SIG-M5 (cell line): ENCODE measurements around the gene ZNF646.

Experiments used
- DNase-seq: peaks from one replicate; lab custom pipeline; 2025; lab: John Stamatoyannopoulos, UW

Gene ZNF646

GRCh38 chr16:31108035-31108793, 34.0 kb downstream of the ZNF646 start, which contains the start of gene BCKDK:
Gene BCKDK, plus strand, starts transcription at chr16:31108386. Its CDS starts 838 bp downstream, at chr16:31109224.
- no peak for DNase-seq

- no peak for DNase-seq
Measured at GRCh38 chr16:31108794-31109558, 34.8 kb downstream of the ZNF646 start.

GRCh38 chr16:31109622-31110021, 35.4 kb downstream of the ZNF646 start:
- DNase-seq: no peak

- no peak for DNase-seq
Measured at GRCh38 chr16:31110106-31111034, 36.1 kb downstream of the ZNF646 start.

GRCh38 chr16:31111881-31112466, 37.8 kb downstream of the ZNF646 start:
- DNase-seq: no peak

GRCh38 chr16:31112711-31113110, 38.5 kb downstream of the ZNF646 start:
- no peak for DNase-seq

GRCh38 chr16:31113121-31114120, 39.2 kb downstream of the ZNF646 start:
- DNase-seq: no peak

- no peak for DNase-seq
Measured at GRCh38 chr16:31114468-31114867, 40.2 kb downstream of the ZNF646 start.

- DNase-seq: peak; percentile 89
Measured at GRCh38 chr16:31117384-31118222, 43.4 kb downstream of the ZNF646 start, which contains the start of gene KAT8. Gene KAT8, plus strand, starts transcription at chr16:31117664. Its CDS starts 18 bp downstream, at chr16:31117682.

GRCh38 chr16:31118223-31119155, 44.3 kb downstream of the ZNF646 start:
- DNase-seq: no peak

- DNase-seq: no peak
Measured at GRCh38 chr16:31120129-31120528, 45.9 kb downstream of the ZNF646 start.

- DNase-seq: no peak
Measured at GRCh38 chr16:31125844-31126243, 51.6 kb downstream of the ZNF646 start.

- no peak for DNase-seq
Measured at GRCh38 chr16:31127182-31127581, 53.0 kb downstream of the ZNF646 start.

GRCh38 chr16:31128711-31129567, 54.7 kb downstream of the ZNF646 start:
- DNase-seq: peak; percentile 47

GRCh38 chr16:31129568-31130335, 55.5 kb downstream of the ZNF646 start:
- DNase-seq: no peak

GRCh38 chr16:31130336-31130891, 56.2 kb downstream of the ZNF646 start:
- no peak for DNase-seq
